HG03571 (cell line): ENCODE data around the gene USH2A.
A peak's percentile ranks its signal among the peaks of the same experiment; 100 is the strongest.

Experiments
- ATAC-seq: cut with Tn5 transposase; IDR thresholded peaks from one replicate; pipeline ENCODE4 v1.9.1; 2021; ENCODE audit not compliant: unreplicated experiment

USH2A gene

DNA sequence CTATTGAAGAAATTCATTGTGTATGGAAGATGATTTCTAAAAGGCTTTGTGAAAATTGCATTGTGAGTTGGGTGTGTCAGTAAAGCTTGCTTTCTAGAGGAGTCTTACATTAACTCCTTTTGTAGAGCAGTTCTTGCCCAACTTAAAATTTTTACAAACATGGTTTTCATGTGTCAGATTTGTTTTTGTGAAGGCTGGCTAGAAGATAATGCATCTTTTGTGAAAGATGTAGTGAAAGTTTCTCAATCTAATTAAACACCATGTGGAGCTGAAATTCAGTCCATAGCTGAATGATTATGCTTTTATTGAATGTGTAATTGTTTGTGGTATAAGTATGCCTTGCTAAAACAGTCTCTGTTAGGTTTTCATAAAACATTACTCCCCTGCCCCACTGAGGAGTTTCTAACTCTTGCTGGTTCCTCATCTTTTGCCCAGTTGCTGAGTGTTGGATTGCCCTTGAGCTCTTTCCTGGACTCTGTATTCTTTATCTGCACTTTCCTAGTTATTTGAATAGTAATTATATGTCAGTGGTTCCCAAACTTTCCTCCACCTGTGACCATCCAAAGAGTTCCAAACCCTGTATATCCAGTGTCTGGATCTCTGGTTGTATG lies 818.1 kb downstream of the USH2A start:
- ATAC-seq: no peak

DNA sequence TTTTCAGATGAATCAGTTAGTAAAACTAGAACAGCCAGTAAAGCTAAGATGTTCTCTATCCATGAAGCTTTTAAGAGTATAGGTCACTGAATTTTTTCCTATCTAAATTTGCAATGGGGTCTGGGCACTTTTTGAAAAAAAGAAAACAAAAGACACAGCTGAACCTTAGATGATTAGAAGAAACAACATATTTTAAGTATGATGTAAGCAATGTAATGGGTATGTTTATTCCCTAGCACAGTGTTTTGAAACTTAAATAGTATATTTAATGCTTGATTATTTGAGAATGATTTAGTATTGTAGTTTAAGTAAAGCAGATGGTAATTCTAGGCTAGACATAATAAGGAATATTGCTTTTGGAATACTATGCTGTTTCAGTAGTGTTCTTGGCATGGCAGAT lies 819.9 kb downstream of the USH2A start:
- no peak for ATAC-seq

DNA sequence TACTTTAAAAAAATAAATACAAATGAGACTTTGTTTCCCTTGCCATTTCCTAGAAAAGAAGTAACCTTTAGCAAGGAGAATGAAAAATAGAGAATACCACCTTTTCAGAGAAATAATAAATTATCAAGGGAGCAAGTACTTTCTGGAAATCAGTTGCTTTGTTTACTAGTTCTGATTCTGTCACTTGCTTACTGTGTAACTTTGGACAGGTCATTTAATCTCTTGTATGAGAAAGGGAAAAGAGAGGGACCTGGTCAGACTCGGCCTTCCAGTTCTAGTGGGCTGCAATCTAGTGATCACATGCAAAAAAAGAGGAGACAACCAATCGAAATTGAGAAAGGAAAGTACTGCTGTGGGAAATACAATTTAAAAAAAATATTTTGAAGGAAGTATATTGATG lies 822.0 kb downstream of the USH2A start:
- ATAC-seq: no peak

DNA sequence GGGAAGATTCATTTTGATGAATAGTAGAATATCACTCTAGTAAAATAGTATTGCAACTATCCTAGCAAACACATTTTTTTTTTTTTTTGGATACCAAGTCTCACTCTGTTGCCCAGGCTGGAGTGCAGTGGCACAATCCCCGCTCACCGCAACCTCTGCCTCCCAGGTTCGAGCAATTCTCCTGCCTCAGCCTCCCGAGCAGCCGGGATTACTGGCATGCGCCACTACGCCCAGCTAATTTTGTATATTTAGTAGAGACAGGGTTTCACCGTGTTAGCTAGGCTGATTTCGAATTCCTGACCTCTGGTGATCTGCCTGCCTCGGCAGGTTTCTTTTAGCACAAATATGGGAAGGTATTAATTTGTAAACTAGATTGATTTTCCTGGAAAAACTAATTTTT lies 822.4 kb downstream of the USH2A start:
- no peak for ATAC-seq

- ATAC-seq: no peak
Measured at GRCh38 chr1:215600258-215600792, 822.9 kb downstream of the USH2A start.

GRCh38 chr1:215599418-215600074 lies 823.7 kb downstream of the USH2A start:
- ATAC-seq: no peak

- no peak for ATAC-seq
Measured at GRCh38 chr1:215597961-215598360, 825.3 kb downstream of the USH2A start.

- ATAC-seq: no peak
Measured at GRCh38 chr1:215595231-215595630, 828.0 kb downstream of the USH2A start.

- no peak for ATAC-seq
Measured at GRCh38 chr1:215594640-215595039, 828.6 kb downstream of the USH2A start.

DNA sequence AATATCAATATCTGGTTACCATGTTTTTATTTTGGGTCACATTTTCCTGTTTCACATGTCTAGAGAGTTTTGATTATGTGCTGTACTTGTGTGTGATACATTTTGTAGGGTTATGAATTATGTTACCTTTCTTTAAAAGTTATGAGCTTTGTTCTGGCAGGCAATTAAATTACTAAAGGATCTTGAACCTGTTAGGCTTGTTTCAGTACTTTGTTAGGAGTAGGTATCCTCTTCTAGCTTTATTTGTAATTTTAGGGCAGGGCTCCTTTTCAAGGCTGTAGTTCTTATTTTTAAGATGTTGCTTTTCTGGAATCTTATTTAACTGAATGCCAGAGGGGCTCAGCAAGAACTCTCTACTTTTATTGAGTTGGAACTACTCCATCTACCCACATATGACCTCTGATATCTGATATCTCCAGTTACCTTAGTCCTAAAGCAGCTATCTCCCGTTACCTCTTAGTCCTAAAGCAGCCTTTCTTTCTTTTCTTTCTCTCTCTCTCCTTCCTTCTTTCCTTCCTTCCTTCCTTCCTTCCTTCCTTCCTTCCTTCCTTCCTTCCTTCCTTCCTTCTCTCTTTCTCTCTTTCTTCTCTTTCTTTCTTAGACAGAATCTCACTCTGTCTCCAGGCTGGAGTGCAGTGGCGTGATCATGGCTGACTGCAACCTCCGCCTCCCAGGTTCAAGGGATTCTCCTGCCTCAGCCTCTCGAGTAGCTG lies 832.3 kb downstream of the USH2A start:
- no peak for ATAC-seq

GRCh38 chr1:215589650-215590435 lies 833.4 kb downstream of the USH2A start:
- ATAC-seq: no peak

DNA sequence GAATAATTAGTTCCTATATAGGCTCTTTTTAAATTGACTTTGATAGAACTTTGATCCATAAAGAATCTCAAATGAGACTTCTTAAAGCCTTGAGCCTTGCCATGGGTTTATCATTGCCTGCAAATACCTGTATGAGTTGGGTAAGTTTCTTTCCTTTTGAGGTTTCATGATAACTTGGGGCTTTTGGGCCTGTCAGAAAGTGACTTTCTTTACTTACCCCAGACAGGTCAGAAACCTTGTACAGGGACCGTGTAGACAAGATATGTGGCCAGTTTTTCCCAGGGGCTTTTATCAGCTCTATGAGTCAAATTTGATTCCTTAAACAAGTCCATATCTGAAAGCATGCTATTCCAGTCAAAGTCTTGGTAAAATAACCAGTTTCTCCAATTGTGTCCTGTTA lies 838.9 kb downstream of the USH2A start:
- peak; percentile 55 for ATAC-seq

DNA sequence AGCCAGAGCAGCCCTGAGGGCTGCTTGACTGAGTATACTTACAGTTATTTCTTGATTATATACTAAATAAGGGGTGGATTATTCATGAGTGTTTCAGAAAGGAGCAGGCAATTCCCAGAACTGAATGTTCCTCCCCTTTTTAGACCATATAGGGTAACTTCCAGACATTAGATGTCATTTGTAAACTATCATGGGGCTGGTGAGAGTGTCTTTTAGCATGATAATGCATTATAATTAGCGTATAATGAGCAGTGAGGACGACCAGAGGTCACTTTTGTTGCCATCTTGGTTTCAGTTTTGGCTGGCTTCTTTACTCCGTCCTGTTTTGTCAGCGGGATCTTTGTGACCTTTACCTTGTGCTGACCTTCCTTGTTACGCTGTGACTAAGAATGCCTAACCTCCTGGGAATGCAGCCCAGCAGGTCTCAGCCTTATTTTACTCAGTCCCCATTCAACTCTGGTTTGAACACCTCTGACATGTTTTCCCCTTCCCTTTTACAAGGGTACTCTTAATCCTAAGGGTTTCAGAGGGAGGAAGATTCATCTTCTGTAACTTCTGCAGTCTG lies 840.0 kb downstream of the USH2A start:
- ATAC-seq: no peak

DNA sequence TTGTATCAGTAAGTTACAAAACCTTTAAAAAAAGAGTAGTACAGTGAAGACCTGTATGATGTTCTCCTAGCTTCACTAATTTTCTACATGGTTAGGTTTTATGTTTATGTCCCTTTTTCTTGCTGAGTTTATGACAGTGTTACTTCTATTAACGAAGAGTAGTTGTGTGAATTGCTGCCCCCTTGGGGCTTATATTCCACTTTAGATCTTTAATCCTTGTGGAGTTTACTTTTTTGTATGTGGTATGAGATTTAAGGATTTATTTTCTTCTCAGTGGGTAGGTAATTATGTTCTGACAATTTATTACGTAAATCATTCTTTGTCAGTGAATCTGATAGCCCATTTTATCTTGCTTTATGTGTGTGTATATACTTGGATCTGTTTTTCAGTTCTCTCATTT lies 841.4 kb downstream of the USH2A start:
- ATAC-seq: no peak
